HEK293 (cell line): ENCODE data around the gene CAMK2B.

ENCODE experiments used
- CTCF ChIA-PET: fragments of 350-600 bp; formaldehyde crosslinking; extraction: SDS; loops from one replicate; lab custom pipeline; 2021; ENCODE audit warnings: antibody characterized with exemption; lab: Yijun Ruan, JAX
- POLR2A ChIA-PET: fragments of 300-600 bp; formaldehyde crosslinking; extraction: SDS; loops from one replicate; lab custom pipeline; 2020; ENCODE audit warnings: antibody characterized with exemption, inconsistent platforms; lab: Yijun Ruan, JAX
- H3K27ac ChIP-seq: fragments of 200-500 bp; sonication (Bioruptor generic); 2 replicates; pipeline ENCODE4 v1.5.1; 2014; ENCODE audit warnings: low read depth, low read length, control low read depth, inconsistent platforms; ENCODE audit errors: extremely low read depth
- H3K36me3 ChIP-seq, 2 experiments: fragments of 200-500 bp in 1 of 2; sonication (Bioruptor generic) in 1 of 2; 1 replicate in 1 of 2; 2 replicates in 1 of 2; pipeline ENCODE4 v1.5.1; 2014 to 2017; ENCODE audit warnings: inconsistent platforms in 2 of 2, low read length in 2 of 2; ENCODE audit not compliant: control insufficient read depth in 2 of 2, insufficient read depth in 1 of 2
- H3K4me1 ChIP-seq: fragments of 200-500 bp; sonication (Bioruptor generic); 2 replicates; pipeline ENCODE4 v1.5.1; 2014; ENCODE audit warnings: mild to moderate bottlenecking, low read length, inconsistent platforms; ENCODE audit not compliant: control insufficient read depth, insufficient read depth
- H3K4me3 ChIP-seq: 2 replicates; pipeline ENCODE4 v1.5.1; 2011; ENCODE audit warnings: low read depth, mild to moderate bottlenecking, control low read depth, low read length, moderate library complexity
- H3K9me3 ChIP-seq: fragments of 200-500 bp; sonication (Bioruptor generic); 2 replicates; pipeline ENCODE4 v1.5.1; 2014; ENCODE audit warnings: low read depth, low read length, inconsistent platforms; ENCODE audit not compliant: control insufficient read depth, insufficient read depth
- BCL6B ChIP-seq: fragments of 450-650 bp; formaldehyde crosslinking; IDR thresholded peaks from 2 replicates; pipeline ENCODE4 v1.5.1; 2017; ENCODE audit warnings: missing biosample characterization, missing genetic modification characterization
- EGR2 ChIP-seq: fragments of 450-650 bp; formaldehyde crosslinking; IDR thresholded peaks from 2 replicates; pipeline ENCODE4 v1.5.1; 2016; ENCODE audit warnings: low read depth, missing biosample characterization, missing genetic modification characterization
- GFI1B ChIP-seq: fragments of 450-650 bp; formaldehyde crosslinking; IDR thresholded peaks from 2 replicates; pipeline ENCODE4 v1.5.1; 2016; ENCODE audit warnings: missing biosample characterization, missing genetic modification characterization
- GLI2 ChIP-seq: fragments of 450-650 bp; formaldehyde crosslinking; IDR thresholded peaks from 2 replicates; pipeline ENCODE4; 2017; ENCODE audit warnings: missing biosample characterization, missing genetic modification characterization, low read depth, borderline replicate concordance
- GLIS2 ChIP-seq: fragments of 450-650 bp; formaldehyde crosslinking; IDR thresholded peaks from 2 replicates; pipeline ENCODE4 v1.5.1; 2016; ENCODE audit warnings: missing biosample characterization, missing genetic modification characterization
- KLF7 ChIP-seq: fragments of 450-650 bp; formaldehyde crosslinking; IDR thresholded peaks from 2 replicates; pipeline ENCODE4 v1.5.1; 2016; ENCODE audit warnings: missing biosample characterization, missing genetic modification characterization, borderline replicate concordance
- SCRT2 ChIP-seq: fragments of 450-650 bp; formaldehyde crosslinking; IDR thresholded peaks from 2 replicates; pipeline ENCODE4 v1.5.1; 2016; ENCODE audit warnings: missing biosample characterization, missing genetic modification characterization
- TCF7L2 ChIP-seq: IDR thresholded peaks from 2 replicates; pipeline ENCODE4 v1.6.1; 2011; ENCODE audit warnings: low read depth, mild to moderate bottlenecking, inconsistent platforms, low read length, moderate library complexity, borderline replicate concordance
- TRIM28 ChIP-seq: IDR thresholded peaks from 2 replicates; pipeline ENCODE4 v1.6.1; 2011; ENCODE audit warnings: low read length, control low read depth, borderline replicate concordance
- ZBTB44 ChIP-seq: fragments of 450-650 bp; IDR thresholded peaks from 2 replicates; pipeline ENCODE4 v1.5.1; 2018; ENCODE audit warnings: missing biosample characterization, mild to moderate bottlenecking, missing genetic modification characterization
- ZFP41 ChIP-seq: fragments of 450-650 bp; formaldehyde crosslinking; IDR thresholded peaks from 2 replicates; pipeline ENCODE4 v1.5.1; 2016; ENCODE audit warnings: missing biosample characterization, missing genetic modification characterization, borderline replicate concordance
- ZNF266 ChIP-seq: fragments of 450-650 bp; formaldehyde crosslinking; IDR thresholded peaks from 2 replicates; pipeline ENCODE4 v1.5.1; 2016; ENCODE audit warnings: missing biosample characterization, missing genetic modification characterization, low read depth
- ZNF311 ChIP-seq: fragments of 450-650 bp; formaldehyde crosslinking; IDR thresholded peaks from 2 replicates; pipeline ENCODE4 v1.5.1; 2017; ENCODE audit warnings: missing biosample characterization, missing genetic modification characterization, borderline replicate concordance
- ZNF416 ChIP-seq: fragments of 450-650 bp; formaldehyde crosslinking; IDR thresholded peaks from 2 replicates; pipeline ENCODE4 v1.5.1; 2016; ENCODE audit warnings: missing biosample characterization, missing genetic modification characterization
- ZNF521 ChIP-seq: fragments of 450-650 bp; formaldehyde crosslinking; IDR thresholded peaks from 2 replicates; pipeline ENCODE4 v1.5.1; 2017; ENCODE audit warnings: missing biosample characterization, mild to moderate bottlenecking, missing genetic modification characterization
- ZNF555 ChIP-seq: fragments of 450-650 bp; formaldehyde crosslinking; conservative IDR thresholded peaks from 2 replicates; pipeline ENCODE4 v1.5.1; 2017; ENCODE audit warnings: missing biosample characterization, mild to moderate bottlenecking, missing genetic modification characterization, inconsistent platforms
- ZNF558 ChIP-seq: fragments of 450-650 bp; formaldehyde crosslinking; IDR thresholded peaks from 2 replicates; pipeline ENCODE4 v1.5.1; 2016; ENCODE audit warnings: missing biosample characterization, missing genetic modification characterization
- ZNF561 ChIP-seq: fragments of 450-650 bp; IDR thresholded peaks from 2 replicates; pipeline ENCODE4 v1.5.1; 2018; ENCODE audit warnings: missing biosample characterization, missing genetic modification characterization, borderline replicate concordance
- ZNF654 ChIP-seq: fragments of 450-650 bp; formaldehyde crosslinking; IDR thresholded peaks from 2 replicates; pipeline ENCODE4 v1.5.1; 2016; ENCODE audit warnings: low read depth, missing biosample characterization, missing genetic modification characterization
- ZNF76 ChIP-seq: fragments of 450-650 bp; formaldehyde crosslinking; IDR thresholded peaks from 2 replicates; pipeline ENCODE4; 2016; ENCODE audit warnings: low read depth, missing biosample characterization, missing genetic modification characterization, borderline replicate concordance
- ZXDB ChIP-seq: fragments of 450-650 bp; formaldehyde crosslinking; IDR thresholded peaks from 2 replicates; pipeline ENCODE4 v1.5.1; 2016; ENCODE audit warnings: missing biosample characterization, missing genetic modification characterization
- TF ChIP-seq, protein P1 (sequence below): fragments of 450-650 bp; formaldehyde crosslinking; IDR thresholded peaks from 2 replicates; pipeline ENCODE4 v1.5.0; 2017; ENCODE audit warnings: missing biosample characterization, missing genetic modification characterization, borderline replicate concordance
- TF ChIP-seq, protein P2 (sequence below): fragments of 450-650 bp; formaldehyde crosslinking; IDR thresholded peaks from 2 replicates; pipeline ENCODE4 v1.5.1; 2016; ENCODE audit warnings: missing biosample characterization, missing genetic modification characterization
- TF ChIP-seq, protein P3 (sequence below): fragments of 450-650 bp; formaldehyde crosslinking; IDR thresholded peaks from 2 replicates; pipeline ENCODE4 v1.5.1; 2016; ENCODE audit warnings: missing biosample characterization, missing genetic modification characterization

CAMK2B gene

GRCh38 chr7:44244282-44244681, 81.1 kb downstream of the CAMK2B start (continued):
- TF ChIP-seq, protein P1, sequence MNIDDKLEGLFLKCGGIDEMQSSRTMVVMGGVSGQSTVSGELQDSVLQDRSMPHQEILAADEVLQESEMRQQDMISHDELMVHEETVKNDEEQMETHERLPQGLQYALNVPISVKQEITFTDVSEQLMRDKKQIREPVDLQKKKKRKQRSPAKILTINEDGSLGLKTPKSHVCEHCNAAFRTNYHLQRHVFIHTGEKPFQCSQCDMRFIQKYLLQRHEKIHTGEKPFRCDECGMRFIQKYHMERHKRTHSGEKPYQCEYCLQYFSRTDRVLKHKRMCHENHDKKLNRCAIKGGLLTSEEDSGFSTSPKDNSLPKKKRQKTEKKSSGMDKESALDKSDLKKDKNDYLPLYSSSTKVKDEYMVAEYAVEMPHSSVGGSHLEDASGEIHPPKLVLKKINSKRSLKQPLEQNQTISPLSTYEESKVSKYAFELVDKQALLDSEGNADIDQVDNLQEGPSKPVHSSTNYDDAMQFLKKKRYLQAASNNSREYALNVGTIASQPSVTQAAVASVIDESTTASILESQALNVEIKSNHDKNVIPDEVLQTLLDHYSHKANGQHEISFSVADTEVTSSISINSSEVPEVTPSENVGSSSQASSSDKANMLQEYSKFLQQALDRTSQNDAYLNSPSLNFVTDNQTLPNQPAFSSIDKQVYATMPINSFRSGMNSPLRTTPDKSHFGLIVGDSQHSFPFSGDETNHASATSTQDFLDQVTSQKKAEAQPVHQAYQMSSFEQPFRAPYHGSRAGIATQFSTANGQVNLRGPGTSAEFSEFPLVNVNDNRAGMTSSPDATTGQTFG (tag by site-specific recombination), result no peak
- TF ChIP-seq ZBTB44 (tag by site-specific recombination) (no peak), ZNF311 (tag by site-specific recombination) (no peak), ZNF654 (tag by site-specific recombination) (0 out of 2 replicates have a peak, but pooled peaks have one; percentile 12), ZNF416 (tag by site-specific recombination) (no peak), SCRT2 (tag by site-specific recombination) (no peak), ZNF555 (no peak), ZNF521 (no peak), GFI1B (tag by site-specific recombination) (no peak), TCF7L2 (no peak)
- TF ChIP-seq, protein P2, sequence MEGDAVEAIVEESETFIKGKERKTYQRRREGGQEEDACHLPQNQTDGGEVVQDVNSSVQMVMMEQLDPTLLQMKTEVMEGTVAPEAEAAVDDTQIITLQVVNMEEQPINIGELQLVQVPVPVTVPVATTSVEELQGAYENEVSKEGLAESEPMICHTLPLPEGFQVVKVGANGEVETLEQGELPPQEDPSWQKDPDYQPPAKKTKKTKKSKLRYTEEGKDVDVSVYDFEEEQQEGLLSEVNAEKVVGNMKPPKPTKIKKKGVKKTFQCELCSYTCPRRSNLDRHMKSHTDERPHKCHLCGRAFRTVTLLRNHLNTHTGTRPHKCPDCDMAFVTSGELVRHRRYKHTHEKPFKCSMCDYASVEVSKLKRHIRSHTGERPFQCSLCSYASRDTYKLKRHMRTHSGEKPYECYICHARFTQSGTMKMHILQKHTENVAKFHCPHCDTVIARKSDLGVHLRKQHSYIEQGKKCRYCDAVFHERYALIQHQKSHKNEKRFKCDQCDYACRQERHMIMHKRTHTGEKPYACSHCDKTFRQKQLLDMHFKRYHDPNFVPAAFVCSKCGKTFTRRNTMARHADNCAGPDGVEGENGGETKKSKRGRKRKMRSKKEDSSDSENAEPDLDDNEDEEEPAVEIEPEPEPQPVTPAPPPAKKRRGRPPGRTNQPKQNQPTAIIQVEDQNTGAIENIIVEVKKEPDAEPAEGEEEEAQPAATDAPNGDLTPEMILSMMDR (tag by site-specific recombination), result peak; percentile 44; the same call in 1 of the 2 replicates

GRCh38 chr7:44242091-44242490, 83.3 kb downstream of the CAMK2B start:
- Histone ChIP-seq H3K4me1 (no peaks in the 10 kb centered on the region), H3K36me3 (no peaks in the 10 kb centered on the region), H3K4me3 (no peak overlapping the region), H3K9me3 (no peaks in the 10 kb centered on the region), H3K27ac (no peak overlapping the region)
- TF ChIP-seq GLIS2 (tag by site-specific recombination) (no peak), ZFP41 (tag by site-specific recombination) (no peak), EGR2 (tag by site-specific recombination) (no peak), KLF7 (no peak), ZNF561 (tag by site-specific recombination) (no peak), ZNF76 (tag by site-specific recombination) (no peak), TRIM28 (no peak), ZNF558 (tag by site-specific recombination) (no peak), BCL6B (tag by site-specific recombination) (no peak), GLI2 (tag by site-specific recombination) (no peak), ZXDB (tag by site-specific recombination) (no peak), ZNF266 (tag by site-specific recombination) (no peak)
- TF ChIP-seq, protein P3, sequence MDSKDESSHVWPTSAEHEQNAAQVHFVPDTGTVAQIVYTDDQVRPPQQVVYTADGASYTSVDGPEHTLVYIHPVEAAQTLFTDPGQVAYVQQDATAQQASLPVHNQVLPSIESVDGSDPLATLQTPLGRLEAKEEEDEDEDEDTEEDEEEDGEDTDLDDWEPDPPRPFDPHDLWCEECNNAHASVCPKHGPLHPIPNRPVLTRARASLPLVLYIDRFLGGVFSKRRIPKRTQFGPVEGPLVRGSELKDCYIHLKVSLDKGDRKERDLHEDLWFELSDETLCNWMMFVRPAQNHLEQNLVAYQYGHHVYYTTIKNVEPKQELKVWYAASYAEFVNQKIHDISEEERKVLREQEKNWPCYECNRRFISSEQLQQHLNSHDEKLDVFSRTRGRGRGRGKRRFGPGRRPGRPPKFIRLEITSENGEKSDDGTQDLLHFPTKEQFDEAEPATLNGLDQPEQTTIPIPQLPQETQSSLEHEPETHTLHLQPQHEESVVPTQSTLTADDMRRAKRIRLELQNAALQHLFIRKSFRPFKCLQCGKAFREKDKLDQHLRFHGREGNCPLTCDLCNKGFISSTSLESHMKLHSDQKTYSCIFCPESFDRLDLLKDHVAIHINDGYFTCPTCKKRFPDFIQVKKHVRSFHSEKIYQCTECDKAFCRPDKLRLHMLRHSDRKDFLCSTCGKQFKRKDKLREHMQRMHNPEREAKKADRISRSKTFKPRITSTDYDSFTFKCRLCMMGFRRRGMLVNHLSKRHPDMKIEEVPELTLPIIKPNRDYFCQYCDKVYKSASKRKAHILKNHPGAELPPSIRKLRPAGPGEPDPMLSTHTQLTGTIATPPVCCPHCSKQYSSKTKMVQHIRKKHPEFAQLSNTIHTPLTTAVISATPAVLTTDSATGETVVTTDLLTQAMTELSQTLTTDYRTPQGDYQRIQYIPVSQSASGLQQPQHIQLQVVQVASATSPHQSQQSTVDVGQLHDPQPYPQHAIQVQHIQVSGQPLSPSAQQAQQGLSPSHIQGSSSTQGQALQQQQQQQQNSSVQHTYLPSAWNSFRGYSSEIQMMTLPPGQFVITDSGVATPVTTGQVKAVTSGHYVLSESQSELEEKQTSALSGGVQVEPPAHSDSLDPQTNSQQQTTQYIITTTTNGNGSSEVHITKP (tag by site-specific recombination), result no peak
- CTCF ChIA-PET, result interaction anchor here (0.7 to 3.1 kb wide), 10 partner anchors 14 to 323 kb away, joined by 3 to 20 read pairs (median 4); no protein-coding TSS in a partner anchor
- POLR2A ChIA-PET, result no interaction called here
